HL-60 (cell line): ENCODE results near the gene CDK6.

Experiments
- DNase-seq, 2 experiments: peaks; one replicate each; pipeline ENCODE4 v3.0.0-alpha.2; 2010 to 2020; ENCODE audit warnings: low read depth in 1 of 2, low spot score in 1 of 2
- H3K27ac ChIP-seq: fragments of 250-450 bp; sonication (Bioruptor Pico); replicated peaks from 2 replicates; pipeline ENCODE4 v1.5.1; 2020; ENCODE audit warnings: mild to moderate bottlenecking, moderate library complexity
- H3K27me3 ChIP-seq: fragments of 250-450 bp; sonication (Bioruptor Pico); 2 replicates; pipeline ENCODE4 v1.5.1; 2021; ENCODE audit warnings: mild to moderate bottlenecking, moderate library complexity; ENCODE audit not compliant: insufficient read depth, poor library complexity, severe bottlenecking
- H3K4me3 ChIP-seq: replicated peaks from 2 replicates; pipeline ENCODE4 v1.5.1; 2011; ENCODE audit warnings: mild to moderate bottlenecking, control low read depth, low read length; ENCODE audit not compliant: insufficient read depth
- CTCF ChIP-seq: IDR thresholded peaks from one replicate; pipeline ENCODE4 v1.5.1; 2011; ENCODE audit warnings: low read length, control low read depth, inconsistent platforms; ENCODE audit not compliant: insufficient read depth
- GABPA ChIP-seq: IDR thresholded peaks from 2 replicates; pipeline ENCODE4 v1.6.1; 2012; ENCODE audit warnings: low read depth
- POLR2AphosphoS5 ChIP-seq: IDR thresholded peaks from 2 replicates; pipeline ENCODE4 v1.6.1; 2012; ENCODE audit warnings: low read depth
- REST ChIP-seq: IDR thresholded peaks from 2 replicates; pipeline ENCODE4 v1.6.1; 2012; ENCODE audit warnings: low read depth; ENCODE audit not compliant: insufficient replicate concordance
- SPI1 ChIP-seq: IDR thresholded peaks from 2 replicates; pipeline ENCODE4 v1.6.1; 2012; ENCODE audit warnings: low read depth, mild to moderate bottlenecking, borderline replicate concordance

Gene CDK6

GRCh38 chr7:92811158-92811557 is 25.2 kb downstream of the CDK6 start:
- Histone ChIP-seq H3K27ac (peak overlapping the region; percentile 62), H3K4me3 (no peak overlapping the region), H3K27me3 (no peaks in the 10 kb centered on the region)
- no peak for DNase-seq
- TF ChIP-seq SPI1 (no peak), GABPA (no peak), CTCF (no peak), POLR2AphosphoS5 (no peak), REST (no peak)

- Histone ChIP-seq H3K4me3 (no peak overlapping the region), H3K27ac (peak overlapping the region; percentile 62), H3K27me3 (no peaks in the 10 kb centered on the region)
- TF ChIP-seq POLR2AphosphoS5: peak; percentile 38; the same call in 1 of the 2 replicates
- peak; percentile 69; the same call in 1 of the 2 replicates for TF ChIP-seq SPI1
- no peak for TF ChIP-seq CTCF
- DNase-seq: peak; percentile 70 to 87
Measured at GRCh38 chr7:92809760-92810573, 26.4 kb downstream of the CDK6 start.

- Histone ChIP-seq H3K27ac (peak overlapping the region; percentile 62), H3K4me3 (no peak overlapping the region)
- TF ChIP-seq CTCF (no peak), SPI1 (no peak), POLR2AphosphoS5 (no peak), GABPA (no peak), REST (no peak)
Measured at GRCh38 chr7:92809397-92809759, 27.0 kb downstream of the CDK6 start.

GRCh38 chr7:92808635-92809034 is 27.7 kb downstream of the CDK6 start:
- TF ChIP-seq GABPA (no peak), POLR2AphosphoS5 (no peak), REST (no peak), SPI1 (no peak), CTCF (no peak)
- H3K4me3 ChIP-seq: no peak overlapping the region
- peak overlapping the region; percentile 62; the same call in 1 of the 2 replicates for H3K27ac ChIP-seq
- no peaks in the 10 kb centered on the region for H3K27me3 ChIP-seq
- DNase-seq: no peak

More at GRCh38 chr7:92809397-92809759, 27.0 kb downstream of the CDK6 start:
- DNase-seq: no peak
- no peaks in the 10 kb centered on the region for H3K27me3 ChIP-seq
